ENCODE measurements around the gene LUC7L.
"Not testable (repeated sequence)": the region's sequence is repeated elsewhere in the genome, so short reads cannot be mapped to it uniquely, and the experiment has no call there.

The LUC7L gene, protein sequence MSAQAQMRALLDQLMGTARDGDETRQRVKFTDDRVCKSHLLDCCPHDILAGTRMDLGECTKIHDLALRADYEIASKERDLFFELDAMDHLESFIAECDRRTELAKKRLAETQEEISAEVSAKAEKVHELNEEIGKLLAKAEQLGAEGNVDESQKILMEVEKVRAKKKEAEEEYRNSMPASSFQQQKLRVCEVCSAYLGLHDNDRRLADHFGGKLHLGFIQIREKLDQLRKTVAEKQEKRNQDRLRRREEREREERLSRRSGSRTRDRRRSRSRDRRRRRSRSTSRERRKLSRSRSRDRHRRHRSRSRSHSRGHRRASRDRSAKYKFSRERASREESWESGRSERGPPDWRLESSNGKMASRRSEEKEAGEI

DNA sequence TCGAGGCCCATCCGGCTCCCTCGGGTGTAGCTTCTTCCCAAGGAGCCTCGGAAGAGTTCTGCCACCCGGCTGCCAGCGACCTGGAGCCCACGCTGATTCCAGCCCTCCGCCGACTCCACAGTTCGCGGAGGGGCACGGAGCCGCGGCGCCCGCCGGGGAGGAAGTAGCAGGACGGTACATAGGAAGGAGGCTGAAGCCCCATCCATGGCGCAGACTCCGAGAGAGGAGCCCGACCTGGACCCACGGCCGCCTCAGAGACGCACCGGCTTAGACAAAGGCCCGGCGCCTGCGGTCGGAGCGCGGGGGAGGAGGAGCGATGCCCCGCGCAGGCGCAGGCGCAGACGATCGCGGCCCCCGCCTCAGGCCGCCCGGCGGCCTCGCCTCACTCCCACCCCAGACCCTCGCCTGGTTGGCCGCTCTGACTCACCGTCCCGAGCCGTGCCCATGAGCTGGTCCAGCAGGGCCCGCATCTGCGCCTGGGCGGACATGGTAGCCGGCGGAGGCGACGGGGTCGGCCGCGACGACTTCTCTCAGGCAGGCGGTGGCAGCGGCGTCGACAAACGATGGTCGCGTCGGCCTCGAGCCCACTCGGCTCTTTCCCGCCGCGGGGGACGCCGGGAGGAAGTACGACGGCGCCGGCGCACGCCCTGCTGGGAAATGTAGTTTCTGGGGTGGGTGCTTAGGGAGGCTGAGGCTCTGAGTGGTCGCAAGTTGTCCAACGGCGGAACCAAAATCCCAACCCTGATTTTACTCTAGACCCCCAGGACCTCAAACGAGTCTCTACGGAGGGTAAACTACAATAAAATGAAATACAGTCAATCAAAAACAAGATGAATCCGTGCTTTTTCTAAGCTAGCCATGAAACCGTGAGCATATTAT, at the start of gene LUC7L:
Gene LUC7L, minus strand, starts transcription at position 598 of the 879 bp plus-strand sequence. Its CDS starts 110 bp downstream, at position 488.
- peak; percentile 94 for DNase-seq

DNA sequence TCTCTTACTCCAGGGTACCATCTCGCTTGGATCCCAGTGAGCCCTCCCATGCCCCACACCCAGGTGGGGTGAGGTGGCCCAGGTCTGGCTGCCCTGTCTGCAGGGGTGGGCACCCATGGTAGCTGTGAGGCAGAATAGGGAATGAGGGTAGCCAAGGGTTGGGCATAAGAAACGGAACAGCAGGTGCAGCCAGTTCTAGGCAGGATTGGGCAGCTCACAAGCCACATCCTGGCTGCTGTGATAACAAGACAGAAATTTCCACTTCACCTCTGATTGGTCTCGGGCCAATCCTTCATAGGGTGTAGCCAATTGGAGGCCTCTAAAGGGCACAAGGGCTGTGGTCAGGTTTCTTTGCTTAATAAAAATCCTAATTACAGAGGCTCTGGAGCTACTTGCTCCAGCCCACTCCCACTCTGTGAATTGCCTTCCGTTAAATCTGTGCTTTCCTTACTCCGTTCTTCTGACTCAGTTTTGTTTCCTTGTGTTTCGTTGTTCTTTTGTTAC, 49.7 kb upstream of the LUC7L start:
- no peak for DNase-seq

DNA sequence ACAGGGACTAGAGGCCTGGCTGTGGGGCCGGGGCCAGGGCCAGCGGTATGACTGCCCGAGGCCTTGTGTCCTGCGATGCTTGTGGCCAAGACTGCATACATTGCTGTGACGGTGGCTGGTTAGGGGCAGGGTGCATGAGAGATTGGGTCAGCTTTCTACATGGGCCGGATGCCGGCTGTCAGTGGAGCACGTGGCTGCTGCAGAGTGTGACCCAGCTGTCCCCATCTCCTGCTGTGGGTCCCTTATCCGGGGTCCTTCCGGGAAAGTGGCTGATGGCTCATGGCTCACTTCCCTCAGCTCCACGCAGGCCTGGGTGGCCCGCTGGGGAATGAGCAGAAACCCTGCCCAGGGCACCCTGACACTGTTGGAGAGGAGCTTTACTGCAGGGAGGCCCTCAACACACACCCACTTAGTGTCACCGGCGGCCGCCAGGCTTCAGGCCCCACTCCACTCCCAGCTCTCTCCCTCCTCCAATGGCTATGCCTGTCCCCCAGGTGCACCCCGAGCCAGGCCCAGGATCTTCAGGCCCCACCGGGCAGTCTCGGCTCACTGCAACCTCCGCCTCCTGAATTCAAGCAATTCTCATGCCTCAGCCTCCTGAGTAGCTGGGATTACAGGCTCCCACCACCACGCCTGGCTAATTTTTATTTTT, 47.3 kb upstream of the LUC7L start:
- DNase-seq: no peak

DNA sequence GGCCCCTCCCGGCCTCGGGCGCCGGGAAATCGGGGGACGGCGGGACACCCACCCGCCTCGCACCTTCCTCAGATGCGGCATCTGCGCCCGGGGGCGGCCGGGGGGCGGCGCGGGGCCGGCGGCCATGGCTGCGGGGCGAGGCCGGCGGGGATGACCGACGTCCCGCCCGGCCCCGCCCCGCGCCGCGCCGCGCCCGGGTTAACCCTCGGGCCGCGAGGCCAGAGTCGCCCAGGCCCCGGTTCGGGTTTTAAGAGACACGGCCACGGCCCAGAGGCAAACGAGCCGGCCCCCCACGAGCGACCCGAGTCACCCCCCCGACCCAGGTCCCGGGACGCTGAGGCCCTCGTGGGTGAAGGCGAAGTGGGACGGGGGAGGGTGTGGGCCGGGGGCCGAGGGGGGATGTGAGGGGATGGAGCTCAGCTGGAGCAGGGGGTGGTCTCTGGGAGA, 46.6 kb upstream of the LUC7L start, which contains the start of gene RGS11:
Gene RGS11, minus strand, starts transcription at position 159 of the 447 bp plus-strand sequence. Its CDS starts 33 bp downstream, at position 126.
- DNase-seq: no peak

DNA sequence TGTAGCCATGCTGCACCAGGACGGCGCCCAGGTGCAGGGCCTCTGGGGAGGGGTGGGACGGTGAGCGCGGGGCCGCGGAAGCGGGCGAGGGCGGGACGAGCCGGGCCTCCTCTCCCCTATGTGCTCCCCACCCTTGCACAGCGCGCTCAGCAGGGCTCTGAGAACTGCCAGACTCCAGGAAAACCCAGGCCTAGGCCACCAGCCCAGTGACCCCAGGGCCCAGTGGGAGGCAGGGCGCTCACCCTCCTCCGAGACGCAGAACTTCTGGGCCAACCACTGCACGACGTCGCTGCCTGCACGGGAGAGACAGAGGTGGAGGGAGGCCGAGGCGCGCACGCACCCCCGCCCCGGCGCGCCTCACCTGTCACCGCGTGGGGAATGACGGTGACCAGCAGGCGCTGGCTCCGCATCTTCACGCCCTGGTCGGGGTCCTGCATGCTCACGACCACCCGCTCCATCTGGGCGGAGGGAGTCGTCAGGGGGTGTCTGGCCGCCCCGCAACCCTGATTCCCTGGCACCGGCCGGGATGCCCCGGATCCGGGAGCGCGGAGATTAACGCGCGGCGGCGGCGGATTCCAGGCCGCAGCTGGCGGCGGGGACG, 45.9 kb upstream of the LUC7L start:
- peak; percentile 65 for DNase-seq

DNA sequence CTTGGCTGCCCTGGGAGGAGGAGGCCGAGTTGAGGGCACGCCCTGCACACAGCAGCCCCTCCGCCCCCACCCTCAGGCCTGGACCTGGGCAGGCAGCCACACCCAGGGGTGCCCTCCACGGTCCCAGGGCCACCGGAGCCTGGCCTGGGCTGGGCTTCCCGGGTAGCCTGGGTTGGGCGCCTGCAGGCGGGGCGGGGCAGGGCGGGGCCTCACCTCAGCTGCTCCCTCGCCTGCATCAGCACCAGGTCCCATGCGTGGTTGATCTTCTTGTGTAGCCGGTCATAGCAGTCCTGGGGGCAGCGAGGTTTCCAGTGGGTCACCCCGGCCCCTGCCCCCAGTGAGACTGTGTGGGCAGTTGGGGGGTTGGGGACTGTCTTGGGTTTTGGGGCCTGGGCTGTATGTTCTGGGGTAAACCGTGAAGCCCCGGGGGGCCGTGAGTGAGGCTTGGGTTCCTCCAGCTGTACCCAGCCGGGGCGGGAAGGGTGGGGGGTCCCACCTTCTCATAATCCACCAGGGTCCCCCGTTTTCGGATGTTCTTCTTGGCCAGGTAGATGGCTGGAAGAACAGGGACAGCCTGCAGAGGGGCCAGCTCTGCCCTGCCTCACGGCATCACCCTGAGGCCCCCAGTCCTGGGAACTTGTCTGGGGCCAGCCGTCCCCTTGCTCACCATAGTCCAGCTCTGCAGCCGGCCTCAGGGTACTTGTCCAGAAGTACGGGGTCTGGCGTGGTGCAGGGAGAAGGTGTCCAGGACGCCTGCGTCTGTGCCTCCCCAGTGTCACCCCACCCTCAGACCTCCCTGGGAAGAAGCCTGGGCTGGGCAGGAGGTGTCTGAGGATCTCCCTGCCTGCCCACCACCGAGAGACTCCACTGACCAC, 44.5 kb upstream of the LUC7L start:
- no peak for DNase-seq

DNA sequence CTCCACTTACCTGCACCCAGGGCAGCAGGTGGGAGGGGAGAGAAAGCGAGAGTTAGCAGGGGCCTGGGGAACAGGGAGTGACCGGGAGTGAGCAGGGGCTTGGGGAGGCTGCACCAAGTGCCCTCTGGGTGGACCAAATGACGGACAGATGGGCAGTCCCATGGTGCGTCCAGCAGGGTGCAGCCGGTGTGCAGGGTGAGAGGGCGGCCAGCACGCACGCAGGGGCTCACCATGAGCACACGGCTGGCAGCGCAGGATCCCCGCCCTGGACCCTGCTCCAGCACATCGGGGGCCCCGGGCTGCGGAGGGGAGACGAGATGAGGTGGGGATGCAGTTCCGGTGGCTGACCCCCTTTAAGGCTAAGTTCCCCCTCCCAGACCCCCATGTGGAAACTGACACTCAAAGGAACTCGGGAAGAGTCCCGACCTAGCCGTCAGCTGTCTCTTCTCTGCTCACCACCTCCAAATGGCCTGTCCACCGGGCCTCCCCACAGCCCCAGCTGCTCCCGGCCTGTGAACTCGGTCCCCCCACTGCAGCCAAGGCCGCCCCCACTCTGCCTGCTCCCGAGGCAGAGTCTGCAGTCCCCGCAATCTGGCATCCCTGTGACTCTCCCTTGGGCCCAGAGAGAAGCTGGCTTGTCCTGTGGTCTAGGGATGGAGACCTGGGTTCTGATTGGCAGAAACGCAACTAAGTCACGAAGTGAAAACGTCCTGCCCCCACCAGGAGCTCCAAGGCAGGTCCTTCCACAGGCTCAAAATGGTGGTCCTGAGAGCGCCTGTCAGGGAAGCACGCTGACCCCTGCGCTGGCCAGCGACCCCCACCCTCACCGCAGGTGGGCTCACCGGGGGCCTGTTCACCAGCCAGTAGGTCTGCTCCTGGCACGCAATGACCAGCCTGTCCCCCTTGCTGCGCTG, 43.6 kb upstream of the LUC7L start:
- DNase-seq: no peak

DNA sequence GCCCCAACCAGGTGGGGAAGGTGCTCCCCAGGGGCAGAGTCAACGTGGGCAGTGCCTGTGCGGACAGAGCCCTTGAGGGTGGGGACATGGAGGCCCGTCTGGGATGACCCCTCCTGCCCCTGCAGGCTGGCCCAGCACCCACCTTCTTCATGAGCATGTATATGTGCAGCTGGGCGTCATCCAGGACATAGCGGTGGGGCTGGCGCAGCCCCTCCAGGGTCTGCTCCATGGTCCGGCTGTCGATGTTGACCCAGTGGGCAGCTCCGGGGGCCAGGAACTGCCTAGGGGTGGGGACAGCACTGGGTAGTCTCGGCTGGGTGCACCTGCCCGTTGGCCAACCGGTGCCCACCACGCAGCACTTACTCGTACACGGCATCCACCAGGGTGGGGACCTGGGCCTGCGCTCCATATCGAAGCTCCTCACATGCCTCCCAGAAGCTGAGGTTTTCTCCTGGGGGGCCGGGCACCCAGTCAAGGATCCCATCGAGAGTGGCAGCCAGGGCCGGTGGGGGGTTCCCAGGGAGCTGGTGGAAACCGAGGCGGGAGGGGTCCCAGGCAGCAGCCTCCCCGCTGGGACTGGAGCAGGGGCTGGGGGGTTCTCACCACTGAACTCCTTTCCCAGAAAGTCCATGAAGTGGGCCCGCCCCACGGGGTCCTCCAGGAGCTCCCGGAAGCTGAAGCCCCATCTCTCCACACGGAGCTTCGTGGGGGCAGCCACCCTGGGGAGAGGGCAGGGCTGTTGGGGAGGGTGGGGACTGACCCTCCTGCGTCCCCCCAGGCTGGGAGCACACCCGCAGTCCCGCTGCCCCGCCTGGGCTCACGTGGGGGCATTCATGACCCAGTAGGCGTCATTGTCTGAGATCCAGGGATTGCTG, 41.4 kb upstream of the LUC7L start:
- DNase-seq: no peak

DNA sequence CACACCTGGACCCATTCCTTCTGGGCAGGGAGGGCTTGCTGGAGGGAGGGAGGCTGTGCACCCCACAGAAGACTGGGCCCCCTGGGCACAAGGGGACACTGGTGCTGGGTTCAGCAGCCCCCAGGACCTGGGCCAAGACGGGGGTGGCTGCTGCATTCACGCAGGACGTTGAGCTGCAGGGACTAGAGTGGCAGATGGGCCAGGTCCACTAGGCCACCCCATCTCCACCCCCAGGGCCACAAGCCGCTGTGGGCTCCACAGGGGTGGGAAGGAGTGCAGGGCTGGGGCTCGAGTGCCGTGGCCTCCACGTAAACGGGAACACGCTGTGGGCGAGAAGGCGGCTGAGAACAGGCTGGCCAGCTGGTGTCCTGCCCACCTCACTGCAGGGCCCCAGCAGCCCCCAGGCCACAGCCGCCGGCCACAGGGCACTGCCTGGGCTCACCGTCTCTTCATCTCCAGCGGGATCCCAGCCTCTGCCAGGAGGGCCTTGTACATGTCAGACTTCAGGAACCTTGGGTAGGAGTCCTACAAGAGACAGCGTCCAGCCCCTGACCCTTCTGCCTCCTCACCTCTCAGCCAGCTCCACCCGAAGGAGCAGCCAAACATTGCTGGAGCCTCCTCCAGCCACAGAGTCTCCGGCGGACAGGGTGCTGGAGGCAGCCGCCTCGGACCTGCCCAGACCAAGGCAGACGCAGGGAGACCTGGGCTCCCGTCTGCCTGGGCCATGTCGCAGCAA, 40.0 kb upstream of the LUC7L start:
- no peak for DNase-seq

DNA sequence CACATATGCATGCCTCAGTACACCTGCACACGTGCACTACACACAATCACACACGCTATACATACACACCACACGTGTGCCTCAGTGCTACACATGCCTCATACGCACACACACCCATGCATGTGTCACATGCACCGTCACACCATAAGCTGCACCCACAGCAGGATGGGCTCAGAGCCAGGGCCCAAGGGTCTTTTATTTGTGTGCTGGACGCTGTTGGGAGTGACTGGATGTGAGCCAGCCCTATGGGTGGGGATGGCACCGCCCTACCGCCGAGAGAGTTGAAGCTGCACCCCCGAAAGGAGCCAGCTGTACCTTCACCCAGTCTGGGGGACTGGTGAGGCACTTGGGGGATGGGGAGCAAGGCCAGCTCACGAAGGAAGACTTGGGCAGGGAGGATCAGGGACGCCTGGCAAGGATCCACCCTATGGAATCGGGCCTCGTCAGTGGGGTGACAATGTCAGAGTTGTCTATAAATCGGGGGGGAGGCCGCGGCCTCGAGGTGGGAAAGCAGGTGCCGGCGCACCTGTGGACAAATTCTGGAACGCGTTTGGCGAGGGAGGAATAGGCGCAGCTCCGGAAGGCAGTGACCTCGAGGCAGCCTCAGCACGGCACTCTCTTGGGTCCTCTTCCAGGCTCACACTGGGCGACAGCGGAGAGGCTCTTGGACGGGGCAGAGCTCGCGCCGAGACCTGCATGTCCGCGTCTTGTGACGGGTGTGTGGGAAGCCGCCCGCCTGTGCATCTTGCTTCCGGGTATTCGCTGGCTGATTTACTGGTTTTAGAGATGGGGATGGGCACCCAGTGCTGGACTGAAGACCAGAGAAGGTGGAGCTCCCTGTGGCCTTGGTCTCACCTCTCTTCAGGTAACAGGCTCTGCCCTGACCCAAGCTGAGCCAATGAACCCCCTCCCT, 39.1 kb upstream of the LUC7L start:
- no peak for DNase-seq

DNA sequence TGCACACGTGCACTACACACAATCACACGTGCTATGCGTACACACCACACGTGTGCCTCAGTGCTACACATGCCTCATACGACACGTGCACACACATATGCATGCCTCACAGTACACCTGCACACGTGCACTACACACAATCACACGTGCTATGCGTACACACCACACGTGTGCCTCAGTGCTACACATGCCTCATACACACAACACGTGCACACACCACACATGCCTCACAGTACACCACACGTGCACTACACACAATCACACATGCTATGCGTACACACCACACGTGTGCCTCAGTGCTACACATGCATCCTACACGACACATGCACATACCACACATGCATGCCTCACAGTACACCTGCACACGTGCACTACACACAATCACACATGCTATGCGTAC, 38.3 kb upstream of the LUC7L start:
- not testable (repeated sequence) for DNase-seq

DNA sequence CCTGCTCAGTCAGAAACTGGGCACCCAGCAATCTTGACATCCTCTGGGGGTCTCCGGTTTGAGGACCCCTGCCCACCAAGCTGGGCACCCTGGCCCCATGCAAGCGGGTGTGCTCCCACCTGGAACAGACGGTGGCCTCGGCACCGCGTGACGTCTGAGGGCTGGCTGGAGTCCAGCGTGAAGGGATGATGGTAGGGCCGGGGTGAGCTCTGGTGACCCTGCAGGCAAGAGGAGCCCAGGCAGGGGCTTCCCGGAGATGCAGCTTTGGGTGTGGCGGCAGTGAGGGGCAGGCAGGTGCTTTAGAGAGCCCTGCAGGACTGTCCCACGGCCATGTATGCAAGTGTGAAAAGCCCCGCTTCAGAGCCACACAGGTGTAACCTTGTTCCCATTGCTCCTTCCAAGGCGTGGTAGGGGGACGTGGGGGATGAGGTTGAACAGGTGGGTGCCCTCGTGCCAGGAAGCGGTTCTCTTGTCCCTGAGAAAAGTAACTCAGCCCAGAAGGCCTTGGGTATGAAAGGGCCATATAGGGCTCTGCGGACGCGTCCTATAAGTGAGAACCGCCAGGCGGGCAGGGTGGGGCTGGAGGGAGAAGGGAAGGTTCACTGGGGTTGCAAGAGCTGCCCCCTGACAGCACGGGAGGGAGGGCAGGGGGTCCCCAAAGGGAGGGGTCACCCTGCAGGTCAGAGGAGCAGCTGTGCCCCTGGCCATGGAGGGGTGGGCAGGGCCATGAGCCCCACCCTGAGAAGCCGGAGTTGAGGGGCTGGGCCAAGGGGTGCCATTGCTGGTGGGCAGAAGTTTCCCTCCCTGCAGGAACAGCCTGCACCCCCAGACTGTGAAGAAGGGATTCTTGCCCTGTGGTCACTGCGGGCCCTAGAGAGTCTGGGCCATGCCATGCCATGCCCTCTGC, 37.3 kb upstream of the LUC7L start:
- no peak for DNase-seq

DNA sequence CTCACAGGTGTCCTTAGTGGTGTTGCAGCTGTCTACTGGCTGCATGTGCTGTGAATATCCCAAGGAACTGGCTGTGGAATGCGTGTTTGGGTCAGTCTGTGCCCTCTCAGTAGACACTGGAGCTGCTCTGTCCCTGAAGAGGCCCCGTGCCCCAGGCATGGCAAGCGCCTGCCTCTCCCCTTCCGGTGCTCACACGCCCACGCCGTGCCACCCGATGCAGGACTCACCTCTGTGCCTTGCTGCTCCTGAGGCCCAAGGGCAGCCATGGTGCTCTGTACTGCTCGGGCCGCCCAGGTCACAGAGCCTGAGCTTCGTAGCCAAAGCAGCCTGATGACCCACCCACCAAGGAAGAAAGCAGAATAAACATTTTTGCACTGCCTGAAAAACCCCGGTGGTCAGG, 36.5 kb upstream of the LUC7L start:
- DNase-seq: no peak

DNA sequence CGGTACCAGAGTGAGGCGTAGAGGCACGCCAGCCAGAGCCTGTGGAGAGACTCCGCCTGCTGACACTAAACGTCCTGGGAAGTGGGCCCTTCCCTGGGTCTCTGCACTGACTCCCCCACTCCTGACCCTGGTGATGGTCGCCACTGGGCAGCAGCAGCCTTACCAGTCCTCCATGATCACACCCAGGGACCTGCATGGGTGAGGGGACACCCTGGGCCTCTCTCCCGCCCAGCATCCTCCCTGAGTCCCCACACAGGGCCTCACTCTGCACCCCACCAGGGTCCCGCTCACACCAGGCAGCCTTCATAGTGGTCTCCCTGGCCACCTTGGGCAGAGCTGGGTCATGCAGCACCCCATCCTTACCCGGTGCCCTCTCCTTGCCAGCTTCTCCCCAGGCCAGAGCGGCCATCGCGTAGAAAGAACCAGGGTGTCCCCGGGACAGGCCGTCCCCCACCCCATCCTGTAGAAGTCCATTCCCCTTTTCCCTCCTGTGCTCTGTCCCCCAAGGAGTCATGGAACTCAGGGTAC, 35.8 kb upstream of the LUC7L start:
- DNase-seq: no peak

DNA sequence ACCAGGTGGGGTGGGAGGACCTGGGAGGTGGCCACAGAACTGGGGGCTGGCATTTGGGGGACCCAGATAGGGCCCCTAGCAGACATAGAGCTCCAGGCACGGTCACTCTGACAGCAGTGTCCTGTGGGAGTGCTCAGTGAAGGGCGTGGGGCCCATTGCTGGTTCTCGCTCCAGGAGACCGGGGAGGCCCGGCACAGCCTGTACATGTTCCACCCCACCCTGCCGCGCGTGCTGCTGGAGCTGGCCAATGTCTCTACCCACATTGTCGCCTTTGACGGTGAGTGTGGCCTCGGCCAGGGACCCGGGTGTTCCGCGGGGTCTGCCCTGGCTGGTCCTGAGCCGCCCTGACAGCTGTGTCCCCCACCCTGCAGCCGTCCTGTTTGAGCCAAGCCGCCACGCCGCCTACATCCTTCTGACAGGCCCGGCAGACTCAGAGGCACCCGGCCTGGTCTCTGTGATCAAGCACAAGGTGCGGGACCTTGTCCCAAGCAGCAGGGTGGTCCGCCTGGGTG, 35.2 kb upstream of the LUC7L start:
- no peak for DNase-seq

DNA sequence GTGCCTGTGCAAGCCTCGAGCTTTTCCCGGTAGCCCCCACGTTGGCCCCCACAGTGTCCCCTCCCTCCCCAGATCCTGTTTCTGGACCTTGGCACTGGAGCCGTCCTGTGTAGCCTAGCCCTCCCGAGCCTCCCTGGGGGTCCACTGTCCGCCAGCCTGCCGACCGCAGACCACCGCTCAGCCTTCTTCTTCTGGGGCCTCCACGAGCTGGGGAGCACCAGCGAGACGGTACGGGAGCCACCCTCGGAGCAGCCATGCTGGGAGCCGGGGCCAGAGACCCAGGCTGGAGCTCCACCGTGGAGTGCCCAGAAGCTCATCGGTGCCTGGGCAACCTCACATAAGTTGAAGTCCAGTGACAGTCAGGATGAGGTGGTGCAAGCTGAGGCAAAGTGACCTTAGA, 34.7 kb upstream of the LUC7L start:
- DNase-seq: no peak

Measured in activated CD8-positive, alpha-beta memory T cell treated with anti-CD3 and anti-CD28 coated beads, Interleukin-2, amount 50 U/mL, for 48 hours (primary cell).